Heart right ventricle (tissue), 16 donors: Measurements from ENCODE around the gene PLEKHS1. TPM values are rescaled to one million over a fixed set of nuclear protein-coding genes. Genes with fewer than 3 reads are reported as not detected.

Source experiments
- ATAC-seq, 8 donors: fragments of 200-7000 bp; cut with Tn5 transposase; one replicate each; pipeline ENCODE4 v1.9.1; 2020; ENCODE audit warnings: mild to moderate bottlenecking in 8 of 8, moderate library complexity in 8 of 8, moderate number of reproducible peaks in 1 of 8
- DNase-seq, 2 donors: peaks; one replicate each; pipeline ENCODE4 v3.0.0-alpha.2; 2020
- H3K27ac ChIP-seq, 10 donors: fragments of 200-600 bp; sonication (generic) in 2 of 10; one replicate each; pipeline versions ENCODE4 v1.5.0 to v1.8.0; 2020 to 2022; ENCODE audit warnings: mild to moderate bottlenecking in 3 of 10
- H3K27me3 ChIP-seq, 7 donors: fragments of 200-600 bp; one replicate each; pipeline ENCODE4 v1.8.0; 2021 to 2022; ENCODE audit warnings: mild to moderate bottlenecking in 2 of 7
- H3K36me3 ChIP-seq, 9 donors: fragments of 200-600 bp; sonication (generic) in 1 of 9; one replicate each; pipeline versions ENCODE4 v1.5.0 to v1.8.0; 2020 to 2022; ENCODE audit warnings: mild to moderate bottlenecking in 2 of 9
- H3K4me1 ChIP-seq, 9 donors: fragments of 200-600 bp; sonication (generic) in 1 of 9; one replicate each; pipeline versions ENCODE4 v1.5.0 to v1.8.0; 2020 to 2022; ENCODE audit warnings: mild to moderate bottlenecking in 4 of 9
- H3K4me3 ChIP-seq, 10 donors: fragments of 200-600 bp; sonication (generic) in 2 of 10; one replicate each; pipeline versions ENCODE4 v1.5.0 to v1.8.0; 2020 to 2022; ENCODE audit warnings: mild to moderate bottlenecking in 7 of 10, moderate library complexity in 2 of 10
- H3K9me3 ChIP-seq, 11 donors: fragments of 200-600 bp in 10 of 11; sonication (generic) in 2 of 11; one replicate each; pipeline versions ENCODE4 v1.5.0 to v1.8.0; 2013 to 2022; ENCODE audit warnings: mild to moderate bottlenecking in 2 of 11, control low read depth in 1 of 11, moderate library complexity in 1 of 11
- WGBS, 2 donors: extraction: QIAGEN DNeasy Blood & Tissue Kit; methylation state at CpG; one replicate each; pipeline ENCODE4 v1.1.7; 2013; ENCODE audit warnings: inconsistent platforms in 1 of 2; 5-methylcytosine and 5-hydroxymethylcytosine counted together
- intact Hi-C, 10 donors: fragments of 100-400 bp; cut with DNase I; formaldehyde crosslinking; loops; one replicate each; pipeline versions ENCODE4 v1.11.1 to v1.14.2; 2022
- long read RNA-seq, 3 donors: library from polyadenylated mRNA; unstranded; transcript quantifications; one replicate each; pipeline ENCODE4 v2.0.0, GENCODE V29; 2020 to 2021
- polyA plus RNA-seq, 2 donors: library from polyadenylated mRNA; stranded (reverse); fragments of 200-250 nt; gene quantifications; one replicate each; pipeline ENCODE4 v1.2.3, GENCODE V29; 2013
- total RNA-seq, 10 donors: library from RNA; stranded (reverse); fragmentation: NEBNext Ultra II Directional in 3 of 10; extraction: Animal tissue kit (Norgen Biotek cat#: 25700) in 3 of 10; gene quantifications; one replicate each; pipeline versions ENCODE4 v1.2.1 to v1.2.4, GENCODE V29; 2021 to 2023
- TF ChIP-seq, protein P1 (sequence below), 9 donors: fragments of 200-600 bp; sonication (generic) in 2 of 9; IDR thresholded peaks; one replicate each; pipeline versions ENCODE4 v1.5.0 to v1.8.0; 2021 to 2022; ENCODE audit warnings: antibody characterized with exemption in 9 of 9, mild to moderate bottlenecking in 5 of 9, moderate library complexity in 1 of 9
- donor health status: Arrhythmogenic right ventricular cardiomyopathy.
- donor health status: ischemic (EF 13 %, LVEDD 7.1; RV severe dilation, severe dysfunction).
- donor health status: healthy with polysubstance abuse.
- donor health status: DM: no; HTN: yes; CAD: no.
- donor health status: DM: no; HTN: no; CAD: no.
- donor health status: ischemic (EF 25% LVEDD 6.9; RV normal size, moderate dysfunction).
- donor health status: ischemic (EF 25% LVEDD 5.7; RV mildly dilated, moderate dysfunction).
- donor health status: healthy.
- donor health status: DM: yes; HTN: yes; CAD: no.
- donor health status: Ischemic cardiomyopathy.
- donor health status: ischemic (EF 35%, LVEDD 5.7; RV mildly dilated, moderate dysfunction).
- donor health status: nonischemic (EF 11% LVEDD 7.7; RV severe dilation, severe dysfunction).
- donor health status: DM: yes; HTN: yes; CAD: no.
- donor health status: PGD.
- donor health status: ischemic (EF 29% LVEDD 5.4; RV normal size, mild dysfunction).
- donor health status: nonischemic (EF 23%, LVEDD 6.1; RV moderate dilation, normal function).

The PLEKHS1 gene
- not detected for total RNA-seq
- polyA plus RNA-seq, result under 1 TPM in 1 of 2 donors, not detected in 1; 0.01 TPM
- long read RNA-seq, donor 1, result 0 reads
- long read RNA-seq, donor 2, result 0 reads
- long read RNA-seq, donor 3, result 0 reads

DNA sequence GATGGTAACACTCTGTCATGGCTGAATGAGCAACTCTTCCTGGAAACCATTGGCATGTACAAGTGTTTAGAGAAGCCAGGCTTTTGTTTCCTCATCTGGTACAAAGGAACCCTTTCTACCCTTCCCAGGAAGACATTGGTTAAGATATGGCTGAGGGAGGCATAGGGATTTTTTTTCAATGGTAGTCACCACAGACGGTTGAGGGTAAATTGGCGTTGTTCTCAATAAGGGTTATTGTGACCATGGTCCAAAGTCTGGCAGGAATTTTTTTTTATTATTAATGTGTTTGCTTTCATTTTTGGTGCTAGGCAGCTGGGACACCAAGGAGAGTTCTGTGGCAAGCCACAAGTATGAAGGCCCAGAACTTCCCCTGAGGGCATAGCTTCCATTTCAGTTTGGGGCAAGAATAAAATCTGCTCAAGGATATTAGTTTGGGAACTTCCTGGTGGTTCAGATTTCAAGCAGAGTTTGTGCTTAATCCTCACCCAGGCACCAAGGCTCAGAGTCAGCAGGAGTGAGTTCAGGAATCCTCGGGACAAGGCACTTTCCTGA lies at the start of gene PLEKHS1:
PLEKHS1 (plus strand) TSS at position 502 of the 552 bp plus-strand sequence. CDS start 3,596 bp downstream, outside the sequence.
- ATAC-seq (no peak), DNase-seq (no peak)
- Histone ChIP-seq H3K27ac (no peak within 1 kb of the TSS), H3K4me1 (peaks cover 0 to 2% (median 0%) of the 10 kb centered on the region in 9 donors), H3K9me3 (no peaks in the 10 kb centered on the region), H3K36me3 (no peaks in the 10 kb centered on the region), H3K4me3 (no peak within 1 kb of the TSS), H3K27me3 (peaks cover 0 to 20% (median 10%) of the 10 kb centered on the region in 7 donors)
- intact Hi-C loops, result no loop called here
- WGBS, 2 donors, result 93 to 97% methylated on average over 3 of the region's 3 CpGs
- TF ChIP-seq, protein P1, sequence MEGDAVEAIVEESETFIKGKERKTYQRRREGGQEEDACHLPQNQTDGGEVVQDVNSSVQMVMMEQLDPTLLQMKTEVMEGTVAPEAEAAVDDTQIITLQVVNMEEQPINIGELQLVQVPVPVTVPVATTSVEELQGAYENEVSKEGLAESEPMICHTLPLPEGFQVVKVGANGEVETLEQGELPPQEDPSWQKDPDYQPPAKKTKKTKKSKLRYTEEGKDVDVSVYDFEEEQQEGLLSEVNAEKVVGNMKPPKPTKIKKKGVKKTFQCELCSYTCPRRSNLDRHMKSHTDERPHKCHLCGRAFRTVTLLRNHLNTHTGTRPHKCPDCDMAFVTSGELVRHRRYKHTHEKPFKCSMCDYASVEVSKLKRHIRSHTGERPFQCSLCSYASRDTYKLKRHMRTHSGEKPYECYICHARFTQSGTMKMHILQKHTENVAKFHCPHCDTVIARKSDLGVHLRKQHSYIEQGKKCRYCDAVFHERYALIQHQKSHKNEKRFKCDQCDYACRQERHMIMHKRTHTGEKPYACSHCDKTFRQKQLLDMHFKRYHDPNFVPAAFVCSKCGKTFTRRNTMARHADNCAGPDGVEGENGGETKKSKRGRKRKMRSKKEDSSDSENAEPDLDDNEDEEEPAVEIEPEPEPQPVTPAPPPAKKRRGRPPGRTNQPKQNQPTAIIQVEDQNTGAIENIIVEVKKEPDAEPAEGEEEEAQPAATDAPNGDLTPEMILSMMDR (IDR thresholded peaks at IDR 0.05), result no peak

DNA sequence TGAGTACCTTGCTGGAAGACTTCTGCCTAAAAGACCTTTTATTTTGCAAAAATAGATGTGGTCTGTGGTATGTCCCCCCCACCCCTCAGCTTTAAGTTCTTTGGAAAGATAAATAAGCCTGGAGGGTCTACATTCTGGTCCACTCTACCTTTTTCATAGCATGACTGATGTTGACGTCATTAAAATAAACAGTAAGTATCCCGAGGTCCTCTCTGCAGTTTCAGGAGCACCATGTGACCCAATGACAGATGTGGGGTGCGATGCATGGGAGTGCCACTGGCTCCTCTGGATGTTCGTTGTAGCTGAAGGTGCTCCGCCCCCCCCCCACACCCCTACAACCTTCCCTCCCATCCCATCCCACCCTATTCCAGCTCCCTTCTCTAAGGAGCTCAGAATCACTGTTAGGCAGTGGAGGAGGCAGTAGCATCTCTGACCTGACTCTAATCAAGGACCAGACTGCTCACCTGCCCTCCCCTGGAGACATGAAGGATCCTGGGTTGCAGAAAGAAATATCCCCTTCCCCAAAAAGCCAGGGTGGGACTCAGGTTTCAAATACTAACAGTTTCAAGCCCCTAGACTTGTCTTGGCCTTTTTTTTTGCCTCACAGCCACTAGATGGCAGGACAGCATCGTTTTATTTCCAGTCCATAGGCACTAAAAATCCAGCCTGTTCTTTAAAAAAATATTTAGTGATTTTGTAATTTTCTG lies 46.7 kb upstream of the PLEKHS1 start:
- TF ChIP-seq, protein P1 (IDR thresholded peaks at IDR 0.05), result peak; percentile 25 to 74 (median 64)
- 63 to 68% methylated on average over 6 of the region's 6 CpGs for WGBS, 2 donors
- Histone ChIP-seq H3K4me3 (no peak overlapping the region), H3K36me3 (peaks cover 0 to 46% (median 0%) of the 10 kb centered on the region in 9 donors), H3K27ac (no peak overlapping the region), H3K27me3 (no peaks in the 10 kb centered on the region), H3K9me3 (no peaks in the 10 kb centered on the region), H3K4me1 (peaks cover 0 to 34% (median 7%) of the 10 kb centered on the region in 9 donors)
- DNase-seq (no peak), ATAC-seq (peak in 3 of 8 donors; percentile 34 to 51 (median 46))
- intact Hi-C loops, result loop anchor here in 9 of 10 donors (5.0 to 10.0 kb wide), 6 partner anchors 90 to 403 kb away; no protein-coding TSS in a partner anchor

DNA sequence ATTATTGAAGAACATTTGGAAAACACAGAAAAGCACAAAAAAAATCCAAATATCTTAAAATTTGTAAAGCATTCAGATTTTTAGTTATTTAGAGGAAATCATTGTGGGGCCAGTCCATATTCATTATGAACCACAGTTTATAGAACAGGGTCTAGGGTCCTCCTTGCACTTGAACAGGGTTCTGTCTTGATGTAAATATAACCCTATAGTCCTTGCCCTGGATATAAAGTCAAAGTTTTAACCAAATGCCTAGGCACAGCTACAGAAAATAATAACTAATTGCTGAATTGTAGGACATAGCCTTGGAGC lies 46.2 kb upstream of the PLEKHS1 start:
- TF ChIP-seq, protein P1 (IDR thresholded peaks at IDR 0.05), result no peak
- intact Hi-C loops, result loop anchor here in 7 of 10 donors (5.0 to 10.0 kb wide), 5 partner anchors 90 to 400 kb away; no protein-coding TSS in a partner anchor
- no peak for DNase-seq
- H3K27me3 ChIP-seq, result no peaks in the 10 kb centered on the region
- H3K36me3 ChIP-seq, result peaks cover 0 to 41% (median 0%) of the 10 kb centered on the region in 9 donors
- no peak overlapping the region for H3K4me3 ChIP-seq
- peaks cover 0 to 39% (median 11%) of the 10 kb centered on the region in 9 donors for H3K4me1 ChIP-seq
- no peak overlapping the region for H3K27ac ChIP-seq
- ATAC-seq, result no peak
- H3K9me3 ChIP-seq, result no peaks in the 10 kb centered on the region

DNA sequence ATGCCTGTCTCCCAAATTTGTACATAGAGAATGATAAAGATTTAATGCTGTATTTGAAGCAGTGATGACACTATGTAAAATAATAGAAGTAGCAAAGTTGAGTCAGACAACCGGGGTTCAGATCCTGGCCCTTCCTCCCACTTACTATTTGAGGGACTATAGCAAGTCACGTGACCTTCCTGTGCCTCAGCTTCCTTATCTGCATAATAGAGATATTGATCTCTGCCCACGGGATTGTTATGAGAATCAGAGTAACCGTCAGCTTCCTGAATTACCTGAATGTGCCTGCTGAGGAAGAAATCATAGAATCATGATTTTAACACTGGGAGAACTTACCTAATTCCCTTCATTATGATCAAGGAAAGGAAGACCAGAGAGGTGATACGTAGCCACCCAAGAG lies 44.9 kb upstream of the PLEKHS1 start:
- TF ChIP-seq, protein P1 (IDR thresholded peaks at IDR 0.05), result no peak
- no peaks in the 10 kb centered on the region for H3K9me3 ChIP-seq
- no peak overlapping the region for H3K27ac ChIP-seq
- WGBS, 2 donors, result 69 to 71% methylated on average over 5 of the region's 5 CpGs
- DNase-seq (no peak), ATAC-seq (no peak)
- intact Hi-C loops, result loop anchor here in 7 of 10 donors (5.0 to 10.0 kb wide), 5 partner anchors 88 to 398 kb away; no protein-coding TSS in a partner anchor
- H3K36me3 ChIP-seq, result peaks cover 0 to 41% (median 0%) of the 10 kb centered on the region in 9 donors
- no peaks in the 10 kb centered on the region for H3K27me3 ChIP-seq
- no peak overlapping the region for H3K4me3 ChIP-seq
- H3K4me1 ChIP-seq, result peaks cover 0 to 50% (median 25%) of the 10 kb centered on the region in 9 donors
